ENCODE measurements around the gene DCTD.

DCTD gene

GRCh38 chr4:182859730-182860129, 57.5 kb downstream of the DCTD start:
- H3K4me3 ChIP-seq (replicated peaks in 1 of 2; ENCODE audit: low read depth in 2 of 2, low read length in 2 of 2), result no peak overlapping the region
- TF ChIP-seq CTCF (IDR thresholded peaks at IDR 0.05; ENCODE audit: low read depth, low read length), result no peak
- no peak for DNase-seq (ENCODE audit: low read depth in 2 of 2)

- TF ChIP-seq CTCF (IDR thresholded peaks at IDR 0.05; ENCODE audit: low read depth, low read length), result no peak
- H3K4me3 ChIP-seq (replicated peaks in 1 of 2; ENCODE audit: low read depth in 2 of 2, low read length in 2 of 2), result no peak overlapping the region
- no peak for DNase-seq (ENCODE audit: low read depth in 2 of 2)
These were observed 58.5 kb downstream of the DCTD start for GRCh38 chr4:182858711-182859110.

GRCh38 chr4:182856862-182857261, 60.3 kb downstream of the DCTD start:
- DNase-seq (ENCODE audit: low read depth in 2 of 2), result no peak
- no peak overlapping the region for H3K4me3 ChIP-seq (replicated peaks in 1 of 2; ENCODE audit: low read depth in 2 of 2, low read length in 2 of 2)
- no peak for TF ChIP-seq CTCF (IDR thresholded peaks at IDR 0.05; ENCODE audit: low read depth, low read length)

- H3K4me3 ChIP-seq (replicated peaks in 1 of 2; ENCODE audit: low read depth in 2 of 2, low read length in 2 of 2), result no peak overlapping the region
- no peak for DNase-seq (ENCODE audit: low read depth in 2 of 2)
- no peak for TF ChIP-seq CTCF (IDR thresholded peaks at IDR 0.05; ENCODE audit: low read depth, low read length)
These were observed 61.3 kb downstream of the DCTD start for GRCh38 chr4:182855877-182856276.

GRCh38 chr4:182855312-182855711, 61.9 kb downstream of the DCTD start:
- no peak for DNase-seq (ENCODE audit: low read depth in 2 of 2)
- no peak overlapping the region for H3K4me3 ChIP-seq (replicated peaks in 1 of 2; ENCODE audit: low read depth in 2 of 2, low read length in 2 of 2)
- no peak for TF ChIP-seq CTCF (IDR thresholded peaks at IDR 0.05; ENCODE audit: low read depth, low read length)

GRCh38 chr4:182854466-182854865, 62.7 kb downstream of the DCTD start:
- no peak for TF ChIP-seq CTCF (IDR thresholded peaks at IDR 0.05; ENCODE audit: low read depth, low read length)
- DNase-seq (ENCODE audit: low read depth in 2 of 2), result no peak
- no peak overlapping the region for H3K4me3 ChIP-seq (replicated peaks in 1 of 2; ENCODE audit: low read depth in 2 of 2, low read length in 2 of 2)

GRCh38 chr4:182853731-182854330, 63.4 kb downstream of the DCTD start:
- H3K4me3 ChIP-seq (replicated peaks in 1 of 2; ENCODE audit: low read depth in 2 of 2, low read length in 2 of 2), result no peak overlapping the region
- DNase-seq (ENCODE audit: low read depth in 2 of 2), result no peak
- no peak for TF ChIP-seq CTCF (IDR thresholded peaks at IDR 0.05; ENCODE audit: low read depth, low read length)

Measured in cardiac fibroblast (primary cell).